GM21447 (cell line): ENCODE measurements around the gene TUBA1A.
"Not testable (repeated sequence)": the region's sequence is repeated elsewhere in the genome, so short reads cannot be mapped to it uniquely, and the experiment has no call there.

Source experiments
- ATAC-seq: cut with Tn5 transposase; IDR thresholded peaks from one replicate; pipeline ENCODE4 v1.9.1; 2021; ENCODE audit not compliant: unreplicated experiment

The TUBA1A gene

GRCh38 chr12:49160399-49160798 lies 28.5 kb downstream of the TUBA1A start:
- peak; percentile 53 for ATAC-seq

DNA sequence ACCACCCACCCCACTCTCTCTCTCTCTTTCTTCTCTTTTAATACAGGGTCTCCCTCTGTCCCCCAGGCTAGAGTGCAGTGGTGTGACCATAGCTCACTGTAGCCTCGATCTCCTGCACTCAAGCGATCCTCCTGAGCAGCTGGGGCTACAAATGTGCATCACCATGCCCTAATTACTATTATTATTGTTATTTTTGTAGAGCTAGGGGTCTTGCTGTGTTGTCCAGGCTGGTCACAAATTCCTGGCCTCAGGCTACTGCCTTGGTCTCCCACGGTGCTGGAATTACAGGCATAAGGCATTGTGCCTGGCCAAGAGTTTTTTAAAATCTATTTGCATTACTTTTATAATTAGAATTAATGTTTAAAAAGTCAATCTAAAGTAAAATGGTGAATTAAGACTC lies 34.7 kb downstream of the TUBA1A start:
- ATAC-seq: no peak

DNA sequence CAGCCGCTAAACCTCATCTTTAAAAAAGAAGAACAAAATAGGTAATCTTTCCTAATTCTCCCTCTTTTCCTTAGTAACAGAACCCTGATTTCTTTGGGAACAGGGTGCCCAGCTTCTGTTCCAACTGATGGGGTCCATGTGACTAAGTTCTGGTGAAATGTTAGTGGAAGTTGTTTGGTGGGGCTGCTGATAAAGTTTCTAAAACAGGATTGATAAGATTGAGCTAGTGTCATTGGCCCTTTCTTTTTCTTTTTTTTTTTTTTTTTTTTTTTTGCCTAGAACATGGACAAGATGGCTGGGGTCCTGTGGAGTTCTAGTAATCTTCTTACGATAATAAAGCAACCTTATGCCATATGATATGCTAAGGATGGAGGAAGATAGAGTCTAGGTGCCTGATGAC lies 41.5 kb downstream of the TUBA1A start:
- ATAC-seq: no peak

- ATAC-seq: no peak
Observed at GRCh38 chr12:49146406-49146805, 42.5 kb downstream of the TUBA1A start.

GRCh38 chr12:49144384-49144783 lies 44.5 kb downstream of the TUBA1A start:
- no peak for ATAC-seq

GRCh38 chr12:49138999-49139398 lies 49.9 kb downstream of the TUBA1A start:
- no peak for ATAC-seq

GRCh38 chr12:49138587-49138986 lies 50.3 kb downstream of the TUBA1A start:
- no peak for ATAC-seq

- ATAC-seq: no peak
Observed at GRCh38 chr12:49137476-49137875, 51.4 kb downstream of the TUBA1A start.

GRCh38 chr12:49136997-49137396 lies 51.9 kb downstream of the TUBA1A start:
- ATAC-seq: not testable (repeated sequence)
